ENCODE measurements around the gene DYSF. TPM values are rescaled to one million over a fixed set of nuclear protein-coding genes. Genes with fewer than 3 reads are reported as not detected.

DYSF gene
- total RNA-seq, 1 donor from 2014 or later: 11.1 TPM

GRCh38 chr2:71674158-71674851 is 220.9 kb downstream of the DYSF start:
- H3K27ac Mint-ChIP-seq (ENCODE audit: unreplicated experiment): no peak overlapping the region
- H3K36me3 Mint-ChIP-seq (ENCODE audit: unreplicated experiment): no peaks in the 10 kb centered on the region
- peaks cover 4% of the 10 kb centered on the region for H3K9me3 Mint-ChIP-seq (ENCODE audit: unreplicated experiment)
- H3K4me1 Mint-ChIP-seq (ENCODE audit: low read depth, unreplicated experiment): no peaks in the 10 kb centered on the region
- no peak for TF ChIP-seq CTCF (IDR thresholded peaks at IDR 0.05; ENCODE audit: partially characterized antibody, unreplicated experiment)
- peaks cover 4% of the 10 kb centered on the region for H3K27me3 Mint-ChIP-seq (ENCODE audit: unreplicated experiment)
- H3K4me3 Mint-ChIP-seq (ENCODE audit: unreplicated experiment): no peak overlapping the region
- no peak for DNase-seq

GRCh38 chr2:71675296-71675695 is 221.9 kb downstream of the DYSF start:
- Mint-ChIP-seq H3K36me3 (ENCODE audit: unreplicated experiment) (no peaks in the 10 kb centered on the region), H3K27me3 (ENCODE audit: unreplicated experiment) (peaks cover 4% of the 10 kb centered on the region), H3K4me3 (ENCODE audit: unreplicated experiment) (no peak overlapping the region), H3K9me3 (ENCODE audit: unreplicated experiment) (peaks cover 3% of the 10 kb centered on the region), H3K4me1 (ENCODE audit: low read depth, unreplicated experiment) (no peaks in the 10 kb centered on the region), H3K27ac (ENCODE audit: unreplicated experiment) (no peak overlapping the region)
- no peak for DNase-seq
- TF ChIP-seq CTCF (IDR thresholded peaks at IDR 0.05; ENCODE audit: partially characterized antibody, unreplicated experiment): no peak

- no peaks in the 10 kb centered on the region for H3K36me3 Mint-ChIP-seq (ENCODE audit: unreplicated experiment)
- TF ChIP-seq CTCF (IDR thresholded peaks at IDR 0.05; ENCODE audit: partially characterized antibody, unreplicated experiment): no peak
- H3K27me3 Mint-ChIP-seq (ENCODE audit: unreplicated experiment): no peaks in the 10 kb centered on the region
- H3K27ac Mint-ChIP-seq (ENCODE audit: unreplicated experiment): no peak overlapping the region
- no peak overlapping the region for H3K4me3 Mint-ChIP-seq (ENCODE audit: unreplicated experiment)
- DNase-seq: no peak
- no peaks in the 10 kb centered on the region for H3K4me1 Mint-ChIP-seq (ENCODE audit: low read depth, unreplicated experiment)
- H3K9me3 Mint-ChIP-seq (ENCODE audit: unreplicated experiment): peaks cover 3% of the 10 kb centered on the region
Observed at GRCh38 chr2:71678874-71679273, 225.5 kb downstream of the DYSF start.

GRCh38 chr2:71679491-71679890 is 226.1 kb downstream of the DYSF start:
- no peaks in the 10 kb centered on the region for H3K27me3 Mint-ChIP-seq (ENCODE audit: unreplicated experiment)
- H3K9me3 Mint-ChIP-seq (ENCODE audit: unreplicated experiment): peaks cover 1% of the 10 kb centered on the region
- DNase-seq: no peak
- TF ChIP-seq CTCF (IDR thresholded peaks at IDR 0.05; ENCODE audit: partially characterized antibody, unreplicated experiment): no peak
- no peak overlapping the region for H3K27ac Mint-ChIP-seq (ENCODE audit: unreplicated experiment)
- H3K4me3 Mint-ChIP-seq (ENCODE audit: unreplicated experiment): no peak overlapping the region
- no peaks in the 10 kb centered on the region for H3K4me1 Mint-ChIP-seq (ENCODE audit: low read depth, unreplicated experiment)
- no peaks in the 10 kb centered on the region for H3K36me3 Mint-ChIP-seq (ENCODE audit: unreplicated experiment)

- DNase-seq: no peak
- H3K4me3 Mint-ChIP-seq (ENCODE audit: unreplicated experiment): no peak overlapping the region
- no peaks in the 10 kb centered on the region for H3K4me1 Mint-ChIP-seq (ENCODE audit: low read depth, unreplicated experiment)
- no peak for TF ChIP-seq CTCF (IDR thresholded peaks at IDR 0.05; ENCODE audit: partially characterized antibody, unreplicated experiment)
- H3K27ac Mint-ChIP-seq (ENCODE audit: unreplicated experiment): no peak overlapping the region
- H3K36me3 Mint-ChIP-seq (ENCODE audit: unreplicated experiment): no peaks in the 10 kb centered on the region
- H3K9me3 Mint-ChIP-seq (ENCODE audit: unreplicated experiment): peaks cover 1% of the 10 kb centered on the region
- H3K27me3 Mint-ChIP-seq (ENCODE audit: unreplicated experiment): no peaks in the 10 kb centered on the region
Observed at GRCh38 chr2:71680925-71681324, 227.6 kb downstream of the DYSF start.
